Dedifferentiated amniotic fluid mesenchymal stem cell (primary cell): ENCODE data around the gene MYH9.

Experiments used
- DNase-seq: peaks from one replicate; pipeline ENCODE4 v3.0.0-alpha.2; 2016; ENCODE audit errors: extremely low spot score

Gene MYH9

DNA sequence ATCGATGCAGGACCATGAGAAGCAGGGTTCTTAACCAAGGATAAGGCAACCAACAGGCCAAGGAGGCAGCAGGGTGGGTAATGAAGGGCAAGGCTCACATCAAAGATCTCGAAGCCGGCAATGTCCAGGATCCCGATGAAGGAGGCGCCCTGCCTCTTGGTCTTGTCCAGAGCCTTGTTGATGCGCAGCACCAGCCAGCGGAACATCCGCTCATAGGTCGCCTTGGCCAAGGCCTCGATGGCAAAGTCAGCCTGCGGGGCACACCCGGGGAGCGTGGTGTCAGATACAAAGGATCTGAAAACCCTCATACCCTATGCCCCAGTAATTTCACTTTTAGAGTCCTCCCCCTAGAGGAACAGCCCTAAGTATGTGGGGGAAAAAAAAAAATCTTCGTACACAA, 71.3 kb downstream of the MYH9 start:
- no peak for DNase-seq

DNA sequence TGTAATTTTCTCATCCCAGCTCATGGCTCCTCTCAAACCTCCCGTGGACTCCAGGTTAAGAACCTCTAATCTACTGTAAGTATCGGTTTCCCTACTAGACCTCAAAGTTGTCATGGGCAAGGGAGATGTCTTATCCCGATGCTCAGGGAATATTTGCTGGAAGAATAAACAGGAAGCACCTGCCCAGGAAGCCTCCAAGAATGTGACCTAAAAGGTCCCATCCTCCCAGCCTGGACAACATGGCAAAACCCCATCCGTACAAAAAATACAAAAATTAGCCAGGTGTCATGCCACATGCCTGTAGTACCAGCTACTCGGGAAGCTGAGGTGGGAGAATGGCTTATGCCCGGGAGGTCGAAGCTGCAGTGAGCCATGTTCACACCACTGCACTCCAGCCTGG, 72.4 kb downstream of the MYH9 start:
- no peak for DNase-seq

DNA sequence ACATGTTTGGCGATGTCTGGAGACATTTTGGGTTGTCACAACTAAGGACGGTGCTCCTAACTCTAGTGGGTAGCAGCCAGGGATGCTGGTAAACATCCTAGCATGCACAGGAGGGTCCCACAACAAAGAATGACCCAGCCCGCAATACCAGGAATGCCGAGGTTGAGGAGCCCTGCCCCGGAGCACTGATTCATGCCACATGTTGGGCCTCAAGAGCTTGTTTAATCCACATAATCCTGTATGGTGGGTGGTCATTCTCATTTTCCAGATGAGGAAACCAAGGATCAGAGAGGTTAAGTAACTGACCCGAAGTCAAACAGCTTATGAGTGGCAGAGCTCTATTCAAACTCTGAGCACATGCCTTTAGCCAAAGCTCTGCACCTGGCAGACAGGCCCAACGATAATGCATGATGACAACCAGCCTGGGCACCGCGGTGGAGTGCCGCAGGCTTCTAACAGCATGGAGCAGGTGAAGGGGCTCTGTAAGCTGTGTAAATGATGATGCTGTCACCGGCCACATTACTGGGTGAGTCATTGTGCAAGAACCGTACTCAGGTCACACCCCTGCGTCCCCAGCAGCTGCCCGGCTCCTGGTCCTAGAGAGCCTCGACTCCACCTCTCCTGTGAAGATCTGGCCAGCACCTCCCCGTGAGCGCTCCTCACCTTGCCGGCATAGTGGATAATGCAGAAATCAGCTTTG, 76.2 kb downstream of the MYH9 start:
- DNase-seq, result no peak

DNA sequence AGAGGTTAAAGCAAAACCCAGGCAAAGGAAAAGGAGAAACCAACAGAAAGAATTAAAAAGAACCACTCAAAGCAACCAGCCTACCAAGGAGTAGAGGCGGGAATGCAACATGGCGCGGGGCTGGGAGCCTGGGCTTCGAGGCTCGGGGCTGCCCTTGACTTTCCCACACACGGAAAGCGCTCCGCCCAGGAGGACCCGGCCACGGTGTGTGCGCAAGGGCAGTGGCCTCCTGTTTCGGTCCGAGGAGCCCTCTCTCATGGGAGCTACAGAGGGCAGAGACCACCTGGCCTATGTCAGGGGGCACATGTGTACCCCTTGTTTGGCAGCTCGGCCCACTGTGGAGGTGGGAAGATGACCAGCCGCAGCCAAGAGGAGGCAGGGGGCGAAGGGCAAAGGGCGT, 78.9 kb downstream of the MYH9 start:
- no peak for DNase-seq

DNA sequence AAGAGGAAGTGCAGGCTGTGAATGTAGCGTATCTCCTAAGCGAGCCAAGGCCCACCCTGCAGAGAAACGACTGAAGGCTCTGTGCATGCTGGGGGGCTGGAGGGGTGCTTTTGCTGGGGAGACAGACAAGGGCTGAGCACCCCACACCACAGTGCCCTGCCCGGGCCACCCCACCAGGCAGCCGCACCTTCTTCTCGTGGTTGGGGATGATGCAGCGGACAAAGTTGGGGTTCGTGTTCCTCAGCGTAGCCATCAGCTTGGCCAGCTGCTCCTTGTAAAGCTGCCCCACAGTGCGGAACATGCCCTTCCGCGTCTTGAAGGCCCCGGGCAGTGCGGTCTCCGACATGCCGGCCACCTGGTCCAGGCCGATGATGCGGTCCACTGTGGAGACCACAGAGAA, 81.5 kb downstream of the MYH9 start:
- no peak for DNase-seq

DNA sequence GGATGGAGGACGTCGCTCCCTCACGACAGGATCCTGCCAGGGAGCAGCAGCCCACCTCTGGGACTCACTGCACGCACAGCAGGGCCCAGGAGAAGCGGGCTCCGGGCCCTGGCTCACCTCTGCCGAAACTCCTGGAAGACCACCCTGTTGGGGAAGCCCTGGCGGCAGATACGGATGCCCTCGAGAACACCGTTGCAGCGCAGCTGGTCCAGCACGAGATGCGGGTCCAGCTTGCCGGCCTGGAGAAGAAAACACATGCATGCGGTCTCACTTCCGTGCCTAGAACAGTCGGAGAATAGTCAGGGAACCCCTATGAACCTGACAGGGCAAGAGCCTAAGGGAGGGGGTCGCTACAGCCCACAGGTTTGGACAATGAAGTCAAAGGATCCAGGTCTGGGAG, 82.0 kb downstream of the MYH9 start:
- no peak for DNase-seq

DNA sequence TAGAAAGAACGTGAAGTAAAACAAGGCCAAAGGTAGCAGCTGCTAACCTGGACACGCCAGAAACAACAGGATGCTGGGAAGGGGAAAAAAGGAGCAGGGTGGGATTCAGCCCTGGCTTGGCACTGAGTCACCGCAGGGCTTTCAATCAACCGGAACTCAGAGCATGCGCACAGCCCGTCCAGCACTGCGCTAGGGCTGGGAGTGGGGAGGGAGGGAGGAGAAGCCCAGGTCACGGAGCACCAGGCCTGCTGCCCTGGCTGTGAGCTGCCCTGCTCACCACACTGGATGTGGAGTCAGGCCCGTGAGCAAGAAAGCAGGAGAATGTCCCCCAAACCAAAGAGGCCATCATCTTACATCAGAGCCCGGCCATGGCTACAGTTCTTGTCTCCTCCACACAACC, 83.3 kb downstream of the MYH9 start:
- no peak for DNase-seq

DNA sequence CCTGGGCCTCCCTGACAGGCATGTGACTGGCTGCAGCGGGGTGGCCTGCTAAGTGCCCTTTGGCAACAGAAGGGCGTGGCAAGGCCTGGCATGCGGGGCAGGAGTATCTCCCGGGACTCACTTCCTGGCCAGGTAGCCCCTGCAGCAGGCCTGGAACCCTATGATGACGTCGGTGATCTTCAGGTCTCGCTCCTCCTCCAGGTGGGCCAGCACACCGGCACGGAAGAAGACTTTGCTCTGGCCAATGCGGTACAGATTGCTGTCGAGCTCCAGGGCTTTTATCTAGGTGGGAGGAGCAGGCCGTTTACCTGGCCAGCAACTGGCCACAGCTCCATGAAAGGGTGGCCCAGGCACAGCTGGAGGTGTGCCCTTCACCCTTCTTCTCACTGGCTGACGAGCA, 83.9 kb downstream of the MYH9 start:
- DNase-seq, result no peak

DNA sequence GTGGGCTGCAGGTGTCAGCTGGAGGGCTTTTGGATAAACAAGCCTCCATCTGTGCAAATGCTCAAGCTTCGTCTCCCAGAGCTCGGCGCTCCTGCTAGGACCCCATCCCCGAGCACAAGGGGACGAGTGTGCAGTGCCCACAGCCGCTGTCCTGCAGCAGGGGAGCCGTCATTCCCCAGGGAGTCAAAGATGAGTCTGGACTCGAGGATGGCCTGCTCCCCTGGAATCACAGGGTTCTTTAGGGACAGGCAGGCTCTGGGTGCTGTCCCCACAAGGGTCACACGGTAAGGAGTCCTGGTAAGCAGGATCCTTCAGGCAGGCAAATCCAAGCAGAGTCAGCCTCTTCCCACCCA, 84.7 kb downstream of the MYH9 start:
- no peak for DNase-seq

DNA sequence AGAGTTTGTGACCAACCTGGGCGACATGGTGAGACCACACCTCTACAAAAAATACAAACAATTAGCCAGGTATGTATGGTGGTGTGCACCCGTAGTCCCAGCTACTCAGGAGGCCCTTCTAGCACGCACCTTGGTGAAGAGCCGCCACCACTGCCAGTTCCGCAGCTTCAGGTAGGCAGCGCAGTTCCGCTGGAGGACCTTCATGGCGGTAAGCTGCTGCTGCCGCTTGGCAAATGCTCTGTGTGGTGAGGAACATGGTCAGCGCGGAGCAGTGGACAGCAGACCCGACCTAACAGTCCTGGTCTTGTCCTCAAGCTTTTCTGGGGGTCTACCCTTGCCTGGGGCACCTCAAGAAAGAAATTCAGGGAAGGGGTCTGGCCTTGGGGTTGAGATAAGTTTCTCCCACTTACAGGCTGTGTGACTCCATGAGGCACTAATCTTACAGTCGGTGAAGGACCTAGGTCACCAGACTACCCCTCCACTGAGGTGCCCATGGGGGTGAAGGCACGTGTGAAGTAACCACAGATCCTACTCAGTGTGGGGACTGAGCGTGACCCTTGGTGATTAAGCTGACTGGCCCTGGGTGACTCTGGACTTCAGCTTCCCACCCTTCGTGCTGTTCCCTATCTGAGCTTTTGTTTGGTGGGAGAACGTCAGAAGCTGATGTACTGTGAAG, 85.2 kb downstream of the MYH9 start:
- DNase-seq, result no peak

DNA sequence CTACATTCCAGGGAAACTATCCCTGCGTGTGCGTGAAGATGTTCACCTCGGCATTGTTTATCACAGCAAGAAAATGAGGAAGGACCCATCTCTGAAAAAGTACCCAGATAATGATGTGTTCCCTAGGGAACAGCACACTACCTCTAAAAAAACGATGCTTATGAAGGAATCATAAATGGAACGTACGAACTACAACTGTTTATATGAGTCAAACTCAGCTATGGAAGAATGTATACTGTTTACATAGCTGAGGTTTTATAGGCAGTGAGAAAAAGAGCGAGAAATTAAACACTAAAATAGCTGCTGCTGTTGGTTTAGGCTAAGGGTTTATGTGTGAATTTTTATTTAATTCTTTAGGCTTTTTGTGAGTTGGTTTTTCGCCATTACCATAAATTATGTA, 85.9 kb downstream of the MYH9 start:
- peak; percentile 30 for DNase-seq

DNA sequence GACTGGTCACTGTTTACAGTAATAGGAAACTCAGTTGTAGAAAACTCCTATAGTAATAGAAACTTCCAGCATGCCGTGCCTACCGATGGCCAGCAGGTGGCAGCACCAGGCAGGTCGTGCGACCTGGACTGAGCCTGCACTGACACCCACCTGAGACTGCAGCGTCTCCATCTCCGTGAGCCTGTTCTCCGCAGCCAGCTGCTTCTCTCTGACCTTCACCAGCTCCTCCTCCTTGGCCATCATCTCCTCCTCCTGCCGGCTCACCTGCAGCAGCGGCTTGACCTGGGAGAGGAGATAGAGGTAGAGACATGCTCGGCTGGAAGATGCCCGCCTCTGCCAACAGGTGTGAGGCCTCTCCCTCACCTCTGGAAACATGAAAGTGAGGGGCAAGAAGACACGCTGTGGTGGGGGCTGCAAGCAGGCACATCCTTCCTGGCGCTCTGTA, 86.4 kb downstream of the MYH9 start:
- DNase-seq, result peak; percentile 32

DNA sequence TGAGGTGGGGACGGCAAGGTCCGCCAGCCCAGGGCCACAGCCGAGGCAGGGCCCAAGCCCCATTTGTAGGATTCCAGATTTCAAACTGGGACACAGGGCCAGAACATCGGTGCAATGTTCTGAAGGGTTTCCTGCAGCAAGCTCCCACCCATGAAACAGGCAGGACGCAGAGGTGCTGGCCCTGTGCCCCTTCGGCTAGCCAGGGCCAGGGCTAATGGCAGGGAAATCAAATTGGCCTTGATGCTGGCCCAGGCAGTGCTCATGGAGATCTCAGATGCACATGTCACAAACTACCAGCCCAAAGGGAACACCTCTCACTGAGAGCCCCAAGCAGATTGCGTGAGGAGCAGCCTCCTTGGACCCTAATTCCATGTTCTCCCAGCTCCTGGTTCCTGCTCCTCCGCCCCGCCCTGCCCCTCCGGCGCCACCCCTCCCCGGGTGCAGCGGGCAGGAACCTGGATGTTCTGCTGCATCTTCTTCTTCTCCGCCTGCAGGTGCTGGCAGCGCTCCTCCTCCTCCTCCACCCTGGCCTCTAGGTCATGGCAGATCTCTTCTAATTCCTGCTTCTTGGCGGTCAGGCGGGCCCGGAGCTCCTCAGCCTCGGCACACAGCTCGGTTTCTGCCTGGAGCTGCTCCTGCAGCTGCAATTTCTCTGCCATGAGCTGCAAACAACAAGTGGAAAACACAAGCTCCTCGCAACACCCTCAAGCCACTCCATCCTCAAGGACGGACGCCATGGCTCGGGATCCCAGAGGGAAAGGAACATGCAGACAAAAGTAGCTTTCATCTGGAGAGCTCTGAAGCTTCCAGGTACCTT, 87.2 kb downstream of the MYH9 start:
- DNase-seq, result no peak

DNA sequence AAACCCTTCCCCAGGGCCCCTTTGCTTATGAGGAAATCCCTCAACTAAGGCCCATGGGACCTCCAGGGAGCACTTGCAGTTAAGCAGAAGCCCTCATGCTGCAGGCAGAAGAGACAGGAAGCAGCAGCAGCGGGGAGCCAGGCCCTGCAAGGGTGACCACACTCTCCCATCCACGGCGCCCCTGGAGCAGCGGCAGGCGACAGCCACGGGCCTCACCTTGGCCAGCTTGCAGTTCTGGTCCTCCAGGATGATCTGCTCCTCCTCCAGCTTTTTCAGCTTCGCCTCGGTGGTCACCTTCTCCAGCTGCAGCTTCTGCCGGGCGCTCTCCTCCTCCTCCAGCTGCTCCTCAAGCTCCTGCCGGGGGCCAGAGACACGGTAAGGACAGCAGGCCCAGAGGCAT, 87.9 kb downstream of the MYH9 start:
- no peak for DNase-seq

DNA sequence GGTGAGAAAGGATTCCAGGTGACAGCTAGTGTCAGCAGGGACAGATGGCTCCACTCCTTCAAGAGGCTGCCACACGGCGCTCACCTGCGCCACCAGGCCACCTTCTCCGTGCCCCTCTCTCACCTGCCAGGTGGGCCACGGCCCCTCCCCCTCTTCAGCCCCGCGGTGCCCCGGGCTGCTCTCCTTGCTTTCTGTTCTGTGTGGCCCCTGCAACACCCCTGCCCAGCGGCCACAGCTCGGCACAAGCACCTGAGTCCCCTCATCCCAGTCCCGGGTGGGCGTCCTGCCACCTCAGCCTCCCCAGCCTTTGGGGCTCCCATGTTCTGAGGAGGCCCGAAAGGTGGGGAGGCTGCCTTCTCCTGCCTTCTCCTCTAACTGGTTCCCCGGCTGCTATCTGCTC, 88.5 kb downstream of the MYH9 start:
- no peak for DNase-seq

DNA sequence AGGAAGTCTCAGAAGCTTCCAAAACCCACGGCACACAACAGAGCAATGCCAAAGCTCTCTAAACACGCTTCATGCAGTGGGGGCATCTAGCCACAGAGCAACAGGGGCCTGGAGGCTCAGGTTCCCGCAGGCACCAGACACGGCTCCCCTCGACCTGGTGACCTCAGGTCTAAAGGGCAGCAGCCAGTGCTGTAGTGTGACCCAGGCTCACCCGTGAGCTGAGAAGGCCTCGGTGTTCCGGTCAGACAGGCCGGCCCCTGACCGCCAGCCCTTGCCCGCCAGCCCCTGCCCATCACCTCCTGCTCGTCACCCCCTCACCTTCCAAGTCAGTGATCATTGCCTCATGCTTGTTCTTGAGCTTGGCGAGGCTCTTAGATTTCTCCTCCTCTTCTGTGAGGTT, 89.2 kb downstream of the MYH9 start:
- no peak for DNase-seq

DNA sequence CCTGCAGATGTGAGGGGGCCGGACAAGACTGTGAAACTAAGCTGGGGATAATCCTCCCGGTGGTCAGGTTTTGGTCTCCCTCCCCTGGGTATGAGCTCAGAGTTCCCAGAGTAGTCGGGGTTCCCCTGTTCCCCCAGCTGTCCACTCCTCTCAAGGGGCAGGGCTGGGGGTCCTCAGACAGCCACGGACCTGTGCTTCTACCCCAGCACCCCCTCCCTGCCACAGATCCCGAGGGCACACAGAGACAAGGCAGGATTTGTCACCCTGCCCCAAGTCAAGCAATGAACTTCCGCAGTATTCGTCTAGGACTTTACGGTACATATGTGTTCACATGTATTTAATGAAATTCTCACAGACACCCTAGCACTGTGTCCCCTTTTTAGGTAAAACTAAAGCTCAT, 89.6 kb downstream of the MYH9 start:
- DNase-seq, result no peak

DNA sequence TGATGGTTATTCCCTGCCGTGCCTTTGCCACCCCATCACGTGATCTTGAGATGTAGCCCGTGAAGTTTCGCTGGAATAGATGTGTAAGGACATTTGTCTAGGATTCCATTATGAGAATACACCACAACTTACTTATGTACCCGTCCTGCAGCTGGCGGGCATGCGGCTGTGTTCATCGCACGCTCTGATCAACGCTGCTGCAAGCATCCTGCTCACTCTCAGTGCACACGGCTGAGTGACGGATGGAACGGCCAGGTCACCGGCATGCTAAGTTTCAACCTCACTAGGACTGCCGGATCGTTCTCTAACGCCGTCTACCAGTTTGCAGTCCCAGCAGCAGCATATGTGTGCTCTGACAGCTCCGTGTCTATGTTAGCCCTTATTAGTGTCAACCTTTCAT, 90.2 kb downstream of the MYH9 start:
- no peak for DNase-seq

DNA sequence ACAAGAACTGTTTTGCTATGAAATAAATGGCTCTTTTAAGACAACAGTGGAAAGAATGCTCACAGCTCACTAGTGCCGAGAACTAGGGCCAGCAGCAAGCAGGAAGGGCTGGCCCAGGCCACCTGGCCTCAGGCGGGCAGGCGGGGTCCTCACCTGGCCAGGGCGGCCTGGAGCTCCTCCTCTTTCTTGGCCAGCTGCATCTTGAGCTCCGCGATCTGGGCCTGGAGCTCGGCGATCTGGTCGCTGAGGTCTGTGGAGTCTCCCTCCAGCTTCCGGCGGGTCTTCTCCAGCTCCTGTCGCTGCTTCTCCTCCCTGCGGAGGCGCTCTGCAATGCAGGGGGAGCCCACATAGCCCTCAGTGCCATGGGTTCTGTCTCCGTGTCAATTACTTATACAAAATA, 91.1 kb downstream of the MYH9 start:
- no peak for DNase-seq

DNA sequence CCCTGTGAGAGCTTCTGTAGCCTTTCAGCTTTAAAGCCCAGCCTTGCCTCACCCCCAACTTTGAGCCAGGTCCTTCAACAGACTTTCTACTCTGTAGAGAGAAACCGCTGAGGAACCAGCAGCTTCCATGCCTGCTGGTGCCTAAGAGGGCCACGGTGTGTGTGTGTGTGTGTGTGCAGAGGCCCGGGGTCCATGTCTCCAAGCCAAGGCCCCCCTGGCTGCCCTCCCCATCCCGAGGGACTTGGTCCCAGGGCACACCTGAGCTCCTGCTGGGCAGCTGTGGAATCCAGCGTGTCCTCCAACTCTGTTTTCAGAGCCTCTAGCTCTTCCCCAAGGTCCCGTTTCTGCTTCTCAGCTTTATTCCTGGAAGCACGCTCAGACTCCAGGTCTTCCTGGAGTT, 92.5 kb downstream of the MYH9 start:
- DNase-seq, result no peak

DNA sequence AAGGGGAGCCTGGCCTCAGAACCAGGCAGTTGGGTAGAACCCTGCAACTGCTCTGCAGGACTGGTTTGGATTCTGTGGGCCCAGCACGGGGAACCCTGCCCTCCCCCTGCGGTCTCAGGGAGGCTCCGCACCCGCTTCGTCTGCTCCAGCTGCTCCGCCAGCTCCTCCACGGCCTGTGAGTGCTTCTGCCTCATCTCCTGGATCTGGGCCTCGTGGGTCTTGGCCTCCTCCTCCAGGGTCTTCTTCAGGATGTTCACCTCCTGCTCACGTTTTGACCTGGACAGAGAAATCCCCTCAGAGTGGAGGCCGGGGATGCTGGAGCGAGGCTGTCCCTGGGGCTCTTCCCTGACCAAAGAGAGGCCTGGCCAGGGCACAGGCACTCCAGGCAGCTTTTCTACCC, 93.0 kb downstream of the MYH9 start:
- DNase-seq, result no peak

DNA sequence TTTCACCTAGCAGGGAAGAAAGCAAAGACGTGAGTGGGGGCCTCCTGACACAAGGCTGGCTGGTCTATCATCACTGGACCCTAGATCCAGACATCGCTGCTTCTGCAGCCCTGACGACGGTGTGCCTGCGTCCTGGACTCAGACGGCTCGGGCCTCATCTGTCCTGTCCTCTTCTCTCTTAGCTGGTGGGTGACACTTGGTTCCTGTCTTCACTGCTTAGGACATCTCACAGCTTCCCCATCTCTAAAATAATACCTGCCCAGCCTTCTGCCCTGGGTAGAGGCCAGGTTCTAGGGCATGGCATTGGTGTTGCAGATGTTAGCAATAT, 93.5 kb downstream of the MYH9 start:
- no peak for DNase-seq

DNA sequence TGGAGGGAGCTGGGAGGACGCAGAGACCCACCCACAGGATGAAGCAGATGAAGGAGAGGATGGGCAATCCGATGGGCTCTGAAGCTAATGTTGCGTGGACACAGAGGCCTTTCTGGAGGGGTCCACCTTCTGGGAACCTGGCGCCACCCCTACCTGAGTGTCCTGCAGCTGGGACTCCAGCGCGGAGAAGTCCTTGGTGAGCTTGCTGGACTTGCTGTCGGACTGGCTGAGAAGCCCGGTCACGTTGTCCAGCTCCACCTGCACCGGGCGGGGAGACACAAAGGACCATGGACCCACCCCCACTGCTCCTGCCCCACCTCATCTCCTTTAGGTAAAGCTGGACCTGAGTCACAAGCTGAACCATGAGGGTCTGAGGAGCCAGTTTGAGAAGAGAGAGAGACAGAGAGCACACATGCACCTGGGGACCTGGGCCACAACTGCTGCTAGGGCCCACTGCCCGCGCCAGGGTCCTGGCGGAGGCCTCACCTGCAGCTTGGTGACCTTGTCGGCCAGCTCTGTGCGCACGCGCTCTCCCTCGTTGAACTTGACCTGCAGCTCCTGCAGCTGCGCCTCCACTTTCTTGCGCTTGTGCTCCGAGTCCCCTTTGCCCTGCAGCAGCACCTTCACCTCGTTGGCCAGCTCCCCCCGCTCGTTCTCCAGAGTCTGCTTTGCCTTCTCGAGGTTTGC, 94.0 kb downstream of the MYH9 start:
- DNase-seq, result no peak
